LNCaP clone FGC (cell line): ENCODE measurements around the gene CCPG1.

Experiments
- DNase-seq: peaks from one replicate; pipeline ENCODE4 v3.0.0-alpha.2; 2011; ENCODE audit warnings: low read depth
- H3K4me3 ChIP-seq: 2 replicates; pipeline ENCODE4 v1.5.1; 2011; ENCODE audit warnings: mild to moderate bottlenecking, low read depth, low read length, control low read depth
- TF ChIP-seq, protein P1 (sequence below): IDR thresholded peaks from 2 replicates; pipeline ENCODE4 v1.5.1; 2012; ENCODE audit warnings: mild to moderate bottlenecking; ENCODE audit not compliant: control insufficient read depth, insufficient read depth; ENCODE audit errors: extremely low read depth

Gene CCPG1

DNA sequence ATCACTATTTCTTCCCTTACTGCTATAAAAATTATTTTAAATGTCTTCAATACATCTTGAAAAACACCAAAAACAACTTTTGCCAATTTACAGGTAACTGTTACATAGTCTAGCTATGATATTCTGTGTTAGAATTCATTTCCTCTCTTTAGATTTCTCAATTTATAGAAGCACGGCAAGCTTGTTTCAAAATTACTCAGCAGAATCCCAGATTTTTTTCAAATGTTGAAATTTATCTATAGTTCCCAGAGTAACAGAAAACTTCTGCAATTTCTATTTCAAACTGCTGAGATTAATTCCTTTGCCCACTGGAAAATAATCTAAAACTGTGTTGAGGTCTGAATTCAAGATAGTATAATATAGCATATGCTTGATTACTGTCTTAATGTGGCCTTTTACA lies 41.2 kb downstream of the CCPG1 start:
- TF ChIP-seq, protein P1, sequence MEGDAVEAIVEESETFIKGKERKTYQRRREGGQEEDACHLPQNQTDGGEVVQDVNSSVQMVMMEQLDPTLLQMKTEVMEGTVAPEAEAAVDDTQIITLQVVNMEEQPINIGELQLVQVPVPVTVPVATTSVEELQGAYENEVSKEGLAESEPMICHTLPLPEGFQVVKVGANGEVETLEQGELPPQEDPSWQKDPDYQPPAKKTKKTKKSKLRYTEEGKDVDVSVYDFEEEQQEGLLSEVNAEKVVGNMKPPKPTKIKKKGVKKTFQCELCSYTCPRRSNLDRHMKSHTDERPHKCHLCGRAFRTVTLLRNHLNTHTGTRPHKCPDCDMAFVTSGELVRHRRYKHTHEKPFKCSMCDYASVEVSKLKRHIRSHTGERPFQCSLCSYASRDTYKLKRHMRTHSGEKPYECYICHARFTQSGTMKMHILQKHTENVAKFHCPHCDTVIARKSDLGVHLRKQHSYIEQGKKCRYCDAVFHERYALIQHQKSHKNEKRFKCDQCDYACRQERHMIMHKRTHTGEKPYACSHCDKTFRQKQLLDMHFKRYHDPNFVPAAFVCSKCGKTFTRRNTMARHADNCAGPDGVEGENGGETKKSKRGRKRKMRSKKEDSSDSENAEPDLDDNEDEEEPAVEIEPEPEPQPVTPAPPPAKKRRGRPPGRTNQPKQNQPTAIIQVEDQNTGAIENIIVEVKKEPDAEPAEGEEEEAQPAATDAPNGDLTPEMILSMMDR = no peak
- H3K4me3 ChIP-seq = no peak overlapping the region
- DNase-seq = no peak

DNA sequence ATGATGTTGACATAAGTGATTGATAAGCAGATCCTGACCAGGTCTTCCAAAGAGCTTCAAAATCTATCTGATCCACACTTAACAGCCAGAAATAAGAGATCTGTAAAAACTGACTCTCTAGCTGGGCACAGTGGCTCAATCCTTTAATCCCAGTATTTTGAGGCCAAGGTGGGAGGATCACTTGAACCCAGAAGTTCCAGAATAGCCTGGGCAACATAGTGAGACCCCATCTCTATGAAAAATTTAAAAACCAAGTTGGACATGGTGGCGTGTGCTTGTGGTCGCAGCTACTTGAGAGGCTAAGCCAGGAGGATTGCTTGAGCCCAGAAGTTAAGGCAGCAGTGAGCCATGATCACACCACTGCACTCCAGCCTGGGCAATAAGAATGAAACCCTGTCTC lies 45.5 kb downstream of the CCPG1 start:
- no peak overlapping the region for H3K4me3 ChIP-seq
- TF ChIP-seq, protein P1 = no peak
- no peak for DNase-seq

DNA sequence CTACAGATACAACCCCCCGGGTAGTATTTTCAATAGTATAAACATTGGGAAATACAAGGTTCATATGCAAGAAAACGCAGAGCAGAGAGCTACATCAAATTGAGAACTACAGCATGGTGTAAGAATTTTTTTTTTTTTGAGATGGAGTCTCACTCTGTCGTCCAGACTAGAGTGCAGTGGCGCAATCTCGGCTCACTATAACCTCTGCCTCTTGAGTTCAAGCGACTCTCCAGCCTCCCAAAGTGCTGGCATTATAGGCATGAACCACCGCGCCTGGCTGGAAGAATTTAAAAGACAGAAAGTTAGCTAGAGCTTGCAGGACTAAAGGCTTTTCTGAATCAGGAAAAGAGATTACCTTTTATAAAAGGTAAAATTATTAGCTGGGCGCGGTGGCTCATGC lies 47.1 kb downstream of the CCPG1 start:
- TF ChIP-seq, protein P1 = no peak
- no peak for DNase-seq
- H3K4me3 ChIP-seq = no peak overlapping the region

DNA sequence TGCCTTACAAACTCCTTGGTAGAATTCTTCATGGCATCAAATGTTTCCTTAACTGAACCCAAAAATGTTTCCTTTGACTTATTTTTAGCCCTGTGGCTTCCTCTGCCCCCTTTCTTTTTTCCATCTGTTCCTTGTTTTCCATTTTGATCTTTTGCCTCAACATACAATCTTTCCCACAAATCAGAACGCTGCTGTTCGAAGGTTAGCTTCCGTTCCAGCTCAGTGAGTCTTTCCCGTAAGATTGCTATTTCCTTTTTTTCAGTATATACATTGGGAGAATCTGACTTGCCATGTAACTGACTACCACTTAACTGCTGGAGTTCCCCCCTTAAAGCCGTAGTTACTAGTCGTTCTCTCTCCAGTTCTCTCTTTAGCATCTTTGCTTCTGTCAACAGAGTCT lies 47.9 kb downstream of the CCPG1 start:
- no peak for DNase-seq
- TF ChIP-seq, protein P1 = no peak
- no peak overlapping the region for H3K4me3 ChIP-seq

DNA sequence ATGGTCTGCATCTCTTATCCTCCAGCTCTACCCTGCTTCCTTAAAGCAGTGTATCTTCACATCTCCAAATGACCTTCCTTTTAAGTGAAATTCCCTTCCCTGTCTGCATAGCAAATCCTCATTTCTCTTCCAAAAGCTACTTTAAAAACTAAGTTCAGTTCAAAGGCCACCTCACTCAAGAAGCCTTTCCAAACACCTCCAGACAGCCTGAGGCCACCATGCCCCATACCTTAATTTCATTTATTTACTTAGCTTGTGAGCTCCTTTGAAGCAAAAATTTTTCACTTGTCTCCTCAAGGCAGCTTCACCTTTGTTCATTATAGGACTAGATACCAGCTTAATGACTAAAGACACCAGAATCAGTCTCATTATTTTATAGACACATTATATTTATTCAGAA lies 49.7 kb downstream of the CCPG1 start:
- no peak for DNase-seq
- no peak overlapping the region for H3K4me3 ChIP-seq
- TF ChIP-seq, protein P1 = no peak

DNA sequence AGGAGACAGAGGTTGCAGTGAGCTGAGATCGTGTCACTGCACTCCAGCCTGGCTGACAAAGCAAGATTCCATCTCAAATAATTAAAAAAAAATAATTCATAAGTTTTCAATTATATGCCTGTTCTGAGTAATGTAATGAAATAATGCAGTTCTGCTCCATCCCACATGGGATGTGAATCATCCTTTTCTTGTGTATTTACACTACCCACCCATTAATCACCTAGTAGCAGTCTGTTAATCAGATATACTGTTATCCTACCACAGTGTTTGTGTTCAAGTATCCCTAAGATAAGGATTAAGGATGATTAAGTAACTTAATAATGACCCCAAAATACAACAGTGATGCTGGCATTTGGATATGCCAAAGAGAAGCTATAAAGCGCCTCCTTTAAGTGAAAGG lies 50.4 kb downstream of the CCPG1 start:
- TF ChIP-seq, protein P1 = no peak
- no peak overlapping the region for H3K4me3 ChIP-seq
- DNase-seq = no peak

DNA sequence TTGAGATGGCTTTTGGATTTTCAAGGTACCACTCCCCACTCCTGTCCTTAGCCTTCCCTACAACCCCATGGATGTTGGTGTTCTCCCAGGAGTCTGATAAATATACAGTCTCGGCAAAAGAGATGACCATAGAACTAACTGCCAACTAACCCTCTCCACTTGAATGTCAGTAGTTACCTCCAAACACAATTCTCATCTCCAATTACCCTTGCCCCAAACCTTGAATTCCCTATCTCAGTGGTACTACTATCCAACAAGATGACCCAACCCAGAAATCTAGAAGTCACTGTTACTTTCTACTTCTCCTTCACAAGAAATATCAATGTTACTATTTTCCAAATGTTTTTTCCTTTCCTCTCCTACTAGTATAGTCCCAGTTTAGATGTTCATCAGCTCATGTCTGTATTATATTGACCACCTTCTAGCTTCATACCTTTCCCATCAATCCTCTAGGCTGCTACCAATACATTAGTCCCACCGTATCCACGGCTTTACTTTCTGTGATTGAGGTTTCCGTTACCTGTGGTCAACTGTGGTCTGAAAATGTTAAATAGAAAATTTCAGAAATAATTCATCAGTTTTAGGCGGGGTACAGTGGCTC lies 51.1 kb downstream of the CCPG1 start:
- TF ChIP-seq, protein P1 = no peak
- H3K4me3 ChIP-seq = no peak overlapping the region
- DNase-seq = no peak
